Endothelial cell of umbilical vein (primary cell): ENCODE data around the gene MAP3K4. TPM values are rescaled to one million over a fixed set of nuclear protein-coding genes. Genes with fewer than 3 reads are reported as not detected.

ENCODE experiments used
- BruUV-seq: library from RNA; stranded (reverse); fragments of 400-500 nt; replicated peaks from 2 replicates; lab custom pipeline; 2021; lab: Mats Ljungman, UMichigan
- CTCF ChIA-PET: fragments of 300-600, 350-600 bp; sonication (Branson Sonifier 250); formaldehyde crosslinking; loops from one replicate; lab custom pipeline; 2021; ENCODE audit warnings: antibody characterized with exemption, inconsistent platforms; lab: Charles Lee
- POLR2A ChIA-PET: fragments of 300-600, 350-600 bp; sonication (Branson Sonifier 250); formaldehyde crosslinking; loops from one replicate; lab custom pipeline; 2021; ENCODE audit warnings: antibody characterized with exemption, inconsistent platforms; lab: Charles Lee
- DNase-seq: peaks from one replicate; pipeline ENCODE4 v3.0.0-alpha.2; 2011; ENCODE audit warnings: low read depth, low spot score
- FAIRE-seq: peaks from 2 replicates; lab custom pipeline; 2011; peaks lifted over from hg19 to GRCh38; lab: Jason Lieb, UNC
- H2AFZ ChIP-seq: 2 replicates; pipeline ENCODE4 v1.6.0; 2012; ENCODE audit warnings: low read depth, low read length, control low read depth, inconsistent platforms
- H3K27ac ChIP-seq: 2 replicates; pipeline ENCODE4 v1.5.1; 2011; ENCODE audit warnings: low read depth, mild to moderate bottlenecking, control low read depth, low read length, moderate library complexity; ENCODE audit not compliant: insufficient read depth
- H3K27me3 ChIP-seq, 2 experiments: 2 replicates each; pipeline versions ENCODE4 v1.6.0 to v1.6.1; 2011; ENCODE audit warnings: low read length in 2 of 2, mixed read lengths in 1 of 2; ENCODE audit not compliant: control insufficient read depth in 2 of 2, insufficient read depth in 2 of 2
- H3K36me3 ChIP-seq, 2 experiments: 2 replicates in 1 of 2; 3 replicates in 1 of 2; pipeline ENCODE4 v1.5.1; 2011; ENCODE audit warnings: low read length in 2 of 2, mild to moderate bottlenecking in 1 of 2, moderate library complexity in 1 of 2; ENCODE audit not compliant: control insufficient read depth in 2 of 2, insufficient read depth in 2 of 2; ENCODE audit errors: extremely low read depth in 1 of 2
- H3K4me1 ChIP-seq: 3 replicates; pipeline ENCODE4 v1.5.1; 2011; ENCODE audit warnings: mild to moderate bottlenecking, low read length; ENCODE audit not compliant: control insufficient read depth, insufficient read depth; ENCODE audit errors: extremely low read depth
- H3K4me2 ChIP-seq: 2 replicates; pipeline ENCODE4 v1.6.1; 2011; ENCODE audit warnings: low read length, control low read depth, mixed read lengths; ENCODE audit not compliant: insufficient read depth
- H3K4me3 ChIP-seq, 3 experiments: fragments of 200-600 bp in 1 of 3; sonication (generic), shearing (Covaris generic) in 1 of 3; replicated peaks in 1 of 3; 2 replicates each; pipeline ENCODE4 v1.5.1; 2011 to 2016; ENCODE audit warnings: control low read depth in 3 of 3, low read length in 3 of 3, mild to moderate bottlenecking in 2 of 3, inconsistent platforms in 1 of 3, low read depth in 1 of 3, moderate library complexity in 1 of 3; ENCODE audit not compliant: insufficient read depth in 1 of 3
- H3K79me2 ChIP-seq: 2 replicates; pipeline ENCODE4 v1.6.0; 2012; ENCODE audit warnings: low read length, inconsistent platforms; ENCODE audit not compliant: control insufficient read depth, insufficient read depth
- H3K9ac ChIP-seq: replicated peaks from 2 replicates; pipeline ENCODE3; 2011; ENCODE audit warnings: low read length, control low read depth; ENCODE audit not compliant: insufficient read depth; ENCODE audit errors: extremely low read depth
- H3K9me1 ChIP-seq: replicated peaks from 3 replicates; pipeline ENCODE4 v1.6.0; 2011; ENCODE audit warnings: mild to moderate bottlenecking, low read length; ENCODE audit not compliant: control insufficient read depth, insufficient read depth; ENCODE audit errors: extremely low read depth
- H3K9me3 ChIP-seq: replicated peaks from 2 replicates; pipeline ENCODE4 v1.5.1; 2012; ENCODE audit warnings: low read length, inconsistent platforms; ENCODE audit not compliant: control insufficient read depth, insufficient read depth
- H4K20me1 ChIP-seq: replicated peaks from 2 replicates; pipeline ENCODE3; 2011; ENCODE audit warnings: mild to moderate bottlenecking, low read length; ENCODE audit not compliant: control insufficient read depth, insufficient read depth; ENCODE audit errors: extremely low read depth
- CTCF ChIP-seq, 2 donors: IDR thresholded peaks; 1 replicate in 1 of 2; 2 replicates in 1 of 2; pipeline ENCODE4 v1.5.1; 2011; ENCODE audit warnings: low read length in 2 of 2, mild to moderate bottlenecking in 2 of 2, moderate library complexity in 2 of 2, control low read depth in 1 of 2, inconsistent platforms in 1 of 2, low read depth in 1 of 2; ENCODE audit not compliant: insufficient read depth in 1 of 2; ENCODE audit errors: extremely low read depth in 1 of 2
- EZH2 ChIP-seq: IDR thresholded peaks from 2 replicates; pipeline ENCODE4 v1.6.1; 2012; ENCODE audit warnings: borderline replicate concordance, low read depth, mild to moderate bottlenecking, moderate library complexity, low read length, inconsistent platforms; ENCODE audit not compliant: severe bottlenecking
- FOS ChIP-seq: IDR thresholded peaks from 2 replicates; pipeline ENCODE4 v1.6.1; 2011; ENCODE audit warnings: mild to moderate bottlenecking, low read length, moderate library complexity, borderline replicate concordance; ENCODE audit not compliant: insufficient read depth
- GATA2 ChIP-seq: IDR thresholded peaks from 2 replicates; pipeline ENCODE4 v1.7.0; 2011; ENCODE audit warnings: low read depth, mild to moderate bottlenecking, moderate library complexity, mixed read lengths, low read length; ENCODE audit not compliant: insufficient read length, insufficient read depth
- JUN ChIP-seq: IDR thresholded peaks from 2 replicates; pipeline ENCODE4 v1.6.1; 2011; ENCODE audit warnings: borderline replicate concordance, low read depth; ENCODE audit not compliant: insufficient read length, insufficient read depth
- MAX ChIP-seq: IDR thresholded peaks from 2 replicates; pipeline ENCODE4 v1.6.1; 2011; ENCODE audit not compliant: insufficient read depth, insufficient read length
- MYC ChIP-seq: IDR thresholded peaks from one replicate; pipeline ENCODE4 v1.6.1; 2011; ENCODE audit warnings: mild to moderate bottlenecking, low read depth, low read length
- POLR2A ChIP-seq: IDR thresholded peaks from 2 replicates; pipeline ENCODE4 v1.6.1; 2012; ENCODE audit warnings: low read depth, mild to moderate bottlenecking, control low read depth, low read length
- POLR2AphosphoS5 ChIP-seq: IDR thresholded peaks from 2 replicates; pipeline ENCODE4 v1.6.1; 2012; ENCODE audit warnings: low read depth, mild to moderate bottlenecking, control low read depth, low read length, moderate library complexity; ENCODE audit not compliant: insufficient read depth
- dilution Hi-C: fragments of 300-500 bp; cut with MboI; formaldehyde crosslinking; loops from one replicate; pipeline ENCODE4 v1.15.0; 2019; ENCODE audit warnings: low sequenced_read_pairs; ENCODE audit not compliant: extremely low pct_ligation_motif_present
- intact Hi-C: fragments of 100-400 bp; cut with micrococcal nuclease; formaldehyde crosslinking; loops from one replicate; pipeline ENCODE4 v1.10.0; 2022
- polyA plus RNA-seq, 4 experiments: library from polyadenylated mRNA; depleted of rRNA in 3 of 4; stranded (reverse) in 3 of 4; unstranded in 1 of 4; fragments of >200 nt; gene quantifications; 2 replicates each; pipeline versions ENCODE4 v1.2.1 to v1.2.3, GENCODE V29; 2011 to 2012; ENCODE audit warnings: missing spikeins in 1 of 4
- total RNA-seq: library from RNA; stranded (reverse); gene quantifications from 2 replicates; pipeline ENCODE4 v1.2.3, GENCODE V29; 2021

The MAP3K4 gene
- total and polyA plus RNA-seq, 2 donors (not counting 3 experiments of a cell fraction or from before 2014, with no cell fraction given), result 10.8 to 42.3 TPM

GRCh38 chr6:161166677-161167076 lies 175.1 kb downstream of the MAP3K4 start:
- no peak for DNase-seq
- Histone ChIP-seq H3K4me2 (no peak overlapping the region), H3K27ac (no peak overlapping the region), H3K79me2 (no peaks in the 10 kb centered on the region), H3K9me3 (no peaks in the 10 kb centered on the region), H2AFZ (no peak overlapping the region), H3K27me3 (no peaks in the 10 kb centered on the region), H3K4me1 (peaks cover 15% of the 10 kb centered on the region), H3K4me3 (no peak overlapping the region), H4K20me1 (no peaks in the 10 kb centered on the region), H3K9ac (no peak overlapping the region), H3K9me1 (no peaks in the 10 kb centered on the region), H3K36me3 (peaks cover 0 to 4% of the 10 kb centered on the region in 2 experiments)
- TF ChIP-seq POLR2AphosphoS5 (no peak), FOS (no peak), GATA2 (no peak), EZH2 (no peak), JUN (no peak), POLR2A (no peak), MYC (no peak), MAX (no peak), CTCF (IDR thresholded peaks at IDR 0.05; ENCODE audit: extremely low read depth in 1 of 2, insufficient read depth in 1 of 2, low read depth in 1 of 2, low read length in 2 of 2) (no peak)
- no peak for FAIRE-seq
- BruUV-seq, result no TSS peak
- POLR2A ChIA-PET, result no interaction called here
- intact Hi-C loops (no loop called here), dilution Hi-C loops (no loop called here)
- CTCF ChIA-PET, result interaction anchor here (1.0 kb wide), 1 partner anchor 204 kb away, joined by 3 read pairs; no protein-coding TSS in a partner anchor
